GM19324 (cell line): ENCODE results near the gene TTC33.
A peak's percentile ranks its signal among the peaks of the same experiment; 100 is the strongest.

ENCODE experiments used
- ATAC-seq: cut with Tn5 transposase; IDR thresholded peaks from one replicate; pipeline ENCODE4 v1.9.1; 2021; ENCODE audit warnings: mild to moderate bottlenecking, moderate library complexity; ENCODE audit not compliant: unreplicated experiment, low FRiP score

The TTC33 gene

DNA sequence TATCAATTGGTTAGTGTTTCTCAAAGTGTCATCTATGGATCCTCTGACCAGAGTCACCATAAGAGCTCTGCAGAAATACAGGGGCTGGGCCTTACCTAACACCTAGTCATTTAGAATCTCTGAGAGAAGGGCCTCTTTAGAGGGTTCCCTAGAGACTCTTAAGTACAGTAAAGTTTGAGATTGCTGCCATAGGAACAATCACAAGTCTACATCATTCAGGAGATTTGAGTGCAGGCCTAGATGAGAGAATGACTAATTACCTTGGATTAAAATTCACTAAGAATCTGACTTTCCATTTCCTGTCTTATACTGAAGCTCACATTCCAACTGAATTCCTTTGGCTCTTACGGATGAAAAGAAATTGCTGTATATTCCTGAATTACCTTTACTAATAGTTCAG, 258.2 kb downstream of the TTC33 start:
- ATAC-seq, result no peak

- no peak for ATAC-seq
These were observed 260.5 kb downstream of the TTC33 start for GRCh38 chr5:40495237-40495635.

- no peak for ATAC-seq
These were observed 261.0 kb downstream of the TTC33 start for GRCh38 chr5:40494631-40495236.

- no peak for ATAC-seq
These were observed 263.7 kb downstream of the TTC33 start for GRCh38 chr5:40492056-40492455.

DNA sequence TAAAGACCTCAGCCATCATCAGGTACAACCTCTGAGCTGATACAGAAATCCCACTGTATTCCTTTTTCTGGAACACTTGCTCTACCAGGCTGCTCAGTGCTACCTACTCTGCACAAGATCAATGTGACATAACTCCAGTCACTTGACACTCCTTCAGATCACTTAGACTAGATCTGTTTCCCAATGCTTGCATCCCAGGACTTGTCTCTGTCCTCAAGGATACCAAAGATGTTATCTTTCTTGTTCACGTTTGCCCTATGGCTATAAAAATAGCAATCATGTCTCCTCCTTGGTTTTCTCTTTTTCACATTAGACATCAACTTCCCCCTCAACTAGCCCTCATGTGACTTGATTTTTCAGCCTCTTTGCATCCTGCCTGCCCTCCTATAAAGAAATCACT, 264.1 kb downstream of the TTC33 start:
- ATAC-seq, result no peak

DNA sequence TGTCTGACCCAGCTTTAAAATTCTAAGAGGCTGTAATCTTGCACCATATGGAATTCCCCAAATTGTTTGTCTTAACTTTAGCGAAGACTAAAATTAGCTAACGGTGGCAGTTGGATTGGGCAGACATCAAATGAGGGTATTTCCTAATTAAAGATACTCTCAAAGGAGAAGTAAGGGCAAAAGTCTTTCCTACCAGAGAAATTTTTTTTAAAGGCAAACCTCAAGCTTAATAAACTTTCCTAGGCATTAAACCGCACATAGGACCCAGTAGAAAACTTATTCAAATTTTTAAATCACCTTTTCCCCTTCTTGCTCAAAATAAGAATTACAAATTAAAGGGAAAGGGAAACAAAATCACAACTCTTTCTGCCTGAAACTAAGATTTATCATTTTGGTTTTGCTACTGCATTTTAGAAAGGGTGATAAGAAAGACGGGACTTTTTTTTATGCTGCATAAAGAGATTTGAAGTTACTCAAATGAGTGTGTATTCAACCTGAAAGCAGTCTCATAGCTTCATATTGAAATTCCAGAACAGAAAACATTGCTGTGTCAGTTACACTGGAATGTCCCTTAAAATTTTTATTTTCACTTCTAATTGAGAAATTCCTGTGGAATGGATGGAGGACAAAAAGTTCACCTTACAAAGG, 265.2 kb downstream of the TTC33 start:
- ATAC-seq, result no peak

DNA sequence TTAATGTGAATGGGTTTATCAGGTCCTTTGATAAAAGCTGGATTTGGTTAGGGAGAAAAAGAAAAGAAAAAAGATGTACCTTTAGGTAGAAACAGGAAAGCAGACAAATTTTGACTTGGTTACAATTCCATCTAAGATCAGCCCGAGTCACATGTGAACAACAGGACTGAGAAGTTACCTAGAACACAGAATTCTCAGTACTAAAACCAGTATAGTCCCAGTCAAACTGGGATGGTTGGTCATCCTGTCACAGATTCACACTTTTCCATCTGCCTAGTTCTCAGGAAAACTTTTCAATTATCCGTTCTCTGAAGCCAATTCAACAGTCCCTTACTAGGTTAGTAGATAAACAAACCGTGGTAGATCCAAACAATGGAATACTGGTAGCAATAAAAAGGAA, 266.3 kb downstream of the TTC33 start:
- no peak for ATAC-seq

GRCh38 chr5:40486437-40487275, 269.1 kb downstream of the TTC33 start:
- peak; percentile 30 for ATAC-seq

DNA sequence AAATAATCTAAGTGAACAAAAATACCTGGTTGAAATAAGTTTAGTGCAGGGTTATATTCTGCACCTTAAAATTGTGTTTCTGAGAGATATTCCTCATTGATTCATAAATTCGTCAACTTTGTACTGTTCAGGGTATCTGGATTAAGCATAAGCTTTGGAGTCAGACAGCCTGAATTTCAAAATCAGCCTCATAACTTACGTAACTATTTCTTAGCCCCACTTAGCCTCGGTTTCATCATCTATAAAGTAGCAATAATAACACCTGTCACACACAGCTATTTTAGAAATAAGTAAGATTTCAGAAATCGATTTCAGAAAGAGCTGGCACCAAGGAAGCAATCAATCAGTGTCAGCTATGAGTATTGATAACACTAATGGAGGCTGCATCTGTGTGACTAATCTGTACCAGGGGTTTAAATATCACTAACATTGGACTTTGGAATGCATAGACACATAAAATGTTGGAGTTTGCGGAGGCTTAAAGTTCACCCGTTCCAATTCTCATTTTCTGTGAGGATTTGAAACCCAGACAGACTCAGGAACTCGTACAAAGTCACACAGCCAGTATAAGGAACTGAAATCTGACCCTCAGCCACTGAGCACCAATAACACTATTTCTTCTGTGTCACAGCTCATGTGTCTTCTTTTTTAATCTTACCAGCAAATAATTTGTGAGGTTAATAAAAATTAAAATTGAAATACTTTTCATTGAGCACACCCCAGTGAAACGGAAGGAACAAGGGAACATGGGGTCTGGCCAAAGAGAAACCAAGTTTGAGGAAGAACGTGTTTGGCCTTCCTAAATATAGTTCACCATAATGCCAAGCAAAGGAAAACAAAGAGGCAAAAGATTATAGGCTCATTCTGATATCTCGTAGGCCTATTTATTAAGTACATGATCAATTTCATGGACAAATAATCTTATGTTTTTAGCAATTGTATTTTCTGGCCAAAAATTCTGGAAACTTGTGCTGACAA, 270.5 kb downstream of the TTC33 start:
- peak; percentile 69 for ATAC-seq

GRCh38 chr5:40484495-40484894, 271.3 kb downstream of the TTC33 start:
- ATAC-seq, result peak; percentile 39

DNA sequence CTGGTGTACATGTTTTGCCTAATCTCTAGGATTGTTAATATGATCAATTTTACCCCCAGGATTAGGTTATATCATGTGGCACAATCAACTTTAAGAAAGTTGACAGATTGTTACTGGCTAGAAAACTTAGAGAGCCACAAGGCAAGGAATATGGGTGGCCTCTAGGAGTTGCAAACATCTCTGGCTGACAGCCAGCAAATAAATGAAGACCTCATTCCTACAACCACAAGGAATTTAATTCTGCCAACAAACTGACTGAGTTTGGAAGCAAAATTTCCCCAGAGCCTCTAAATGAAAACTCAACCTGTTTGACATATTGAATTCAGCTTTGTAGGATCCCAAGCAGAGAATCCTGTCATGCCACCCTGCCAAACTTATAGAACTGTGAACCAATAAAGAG, 272.4 kb downstream of the TTC33 start:
- ATAC-seq, result no peak

DNA sequence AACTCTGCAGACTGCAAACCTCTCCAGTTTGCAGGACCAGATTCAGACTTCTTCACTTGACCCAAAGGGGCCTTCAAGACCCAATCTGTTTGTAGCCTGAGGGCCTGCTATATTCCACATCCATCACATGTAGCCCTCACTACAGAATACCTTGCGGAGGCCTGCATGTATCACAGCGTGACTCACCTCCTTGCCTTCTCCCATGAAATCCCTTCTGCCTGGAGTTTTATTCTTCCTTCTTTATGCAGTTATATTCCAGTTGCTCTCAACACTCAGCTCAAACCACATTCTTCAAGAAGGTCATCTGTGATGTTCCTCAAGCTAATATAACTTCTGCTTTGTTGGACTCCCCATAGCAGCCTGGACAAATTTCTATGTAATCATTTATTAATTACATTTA, 274.5 kb downstream of the TTC33 start:
- no peak for ATAC-seq

- no peak for ATAC-seq
These were observed 275.4 kb downstream of the TTC33 start for GRCh38 chr5:40480392-40480791.

DNA sequence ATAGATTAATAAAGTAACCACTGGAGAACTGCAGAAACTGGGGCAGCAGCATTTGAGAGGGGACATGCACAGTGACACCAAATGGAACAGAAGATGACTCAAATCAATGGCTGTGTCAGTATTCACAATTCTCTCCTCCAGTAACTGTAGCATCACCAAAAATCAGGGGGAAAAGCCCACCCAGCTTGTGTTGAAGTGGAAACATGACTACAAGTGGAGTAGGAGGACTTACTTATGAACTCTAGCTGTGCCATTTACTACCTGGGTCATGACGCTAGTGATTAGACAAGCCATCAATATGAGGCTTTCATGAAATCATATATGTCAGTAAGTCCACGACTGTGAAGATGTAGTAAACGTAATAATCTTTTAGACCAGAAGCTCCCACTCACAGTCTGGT, 275.8 kb downstream of the TTC33 start:
- ATAC-seq, result no peak

- ATAC-seq, result no peak
These were observed 277.0 kb downstream of the TTC33 start for GRCh38 chr5:40478766-40479165.

DNA sequence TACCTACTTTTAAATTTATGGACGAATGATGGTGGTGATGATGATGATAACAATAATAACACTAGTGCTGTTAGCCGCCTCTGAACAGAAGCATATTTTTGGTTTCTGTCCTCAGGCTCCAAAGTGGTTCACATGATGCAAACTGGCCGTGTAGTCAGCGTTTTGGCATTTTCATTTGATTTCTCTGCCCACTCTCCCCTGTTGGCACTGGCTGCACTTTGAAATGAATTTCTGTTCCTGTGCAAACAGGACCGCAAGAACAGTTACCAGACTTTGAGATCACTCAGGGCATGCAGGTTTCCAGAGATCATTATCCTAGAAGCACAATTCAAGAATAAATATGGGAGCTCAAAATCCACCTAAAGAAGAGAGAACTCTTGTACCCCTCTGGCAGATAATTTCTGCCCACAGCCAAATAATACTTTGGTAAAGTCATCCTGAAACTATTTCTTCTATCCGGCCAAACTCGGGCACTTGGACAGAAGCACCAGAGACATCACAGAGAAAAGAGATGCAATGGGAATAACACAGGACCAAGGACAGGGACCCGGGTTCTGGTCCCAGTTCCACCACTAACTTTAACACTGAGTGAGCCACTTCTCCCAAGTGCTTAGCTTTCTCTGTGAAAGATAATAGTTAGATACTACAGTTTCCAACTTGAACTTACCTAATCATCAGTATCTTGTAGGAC, 277.8 kb downstream of the TTC33 start:
- no peak for ATAC-seq

GRCh38 chr5:40475561-40475960, 280.2 kb downstream of the TTC33 start:
- ATAC-seq, result no peak

DNA sequence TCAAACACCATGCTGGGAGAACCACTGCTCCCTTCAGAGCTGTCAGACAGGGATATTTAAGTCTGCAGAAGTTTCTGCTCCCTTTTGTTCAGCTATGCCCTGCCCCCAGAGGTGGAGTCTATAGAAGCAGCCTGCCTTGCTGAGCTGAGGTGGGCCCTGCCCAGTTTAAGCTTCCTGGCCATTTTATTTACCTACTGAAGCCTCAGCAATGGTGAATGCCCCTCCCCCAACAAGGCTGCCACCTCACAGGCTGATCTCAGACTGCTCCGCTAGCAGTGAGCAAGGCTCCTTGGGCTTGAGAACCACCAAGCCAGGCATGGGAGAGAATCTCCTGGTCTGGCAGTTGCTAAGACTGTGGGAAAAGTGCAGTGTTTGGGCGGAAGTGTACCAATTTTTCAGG, 281.5 kb downstream of the TTC33 start:
- no peak for ATAC-seq

DNA sequence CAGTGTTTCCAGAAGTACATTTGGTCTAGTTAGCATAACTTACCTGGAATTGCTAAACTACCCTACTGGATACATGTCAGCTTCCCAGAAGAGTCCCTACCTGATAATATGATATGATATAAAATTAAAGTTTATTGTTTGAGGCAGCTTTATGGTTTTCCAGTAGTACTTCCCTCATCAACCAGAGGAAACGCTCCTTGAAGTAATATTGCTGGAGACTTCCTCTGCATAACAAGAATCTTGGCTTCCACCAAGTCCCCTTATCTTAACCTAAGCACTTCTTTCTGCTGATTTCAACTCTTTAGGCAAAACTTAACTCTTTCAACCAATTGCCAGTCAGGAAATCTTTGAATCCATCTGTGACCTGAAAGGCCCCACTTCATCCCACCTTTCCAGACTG, 290.3 kb downstream of the TTC33 start:
- no peak for ATAC-seq

GRCh38 chr5:40464511-40464910, 291.2 kb downstream of the TTC33 start:
- no peak for ATAC-seq
